Measurements from ENCODE around the gene KCNIP3.

Gene KCNIP3

GRCh38 chr2:95384854-95385569 is 87.9 kb downstream of the KCNIP3 start:
- Mint-ChIP-seq H3K27ac (no peak overlapping the region), H3K4me1 (no peaks in the 10 kb centered on the region), H3K27me3 (ENCODE audit: low read depth) (peaks cover 6% of the 10 kb centered on the region), H3K4me3 (no peak overlapping the region), H3K36me3 (ENCODE audit: low read depth) (no peaks in the 10 kb centered on the region), H3K9me3 (no peaks in the 10 kb centered on the region)
- TF ChIP-seq CTCF (IDR thresholded peaks at IDR 0.05; ENCODE audit: unreplicated experiment in 3 of 3), result no peak

GRCh38 chr2:95385570-95385984 is 88.4 kb downstream of the KCNIP3 start:
- Mint-ChIP-seq H3K27ac (no peak overlapping the region), H3K4me3 (no peak overlapping the region), H3K9me3 (no peaks in the 10 kb centered on the region), H3K4me1 (no peaks in the 10 kb centered on the region), H3K27me3 (ENCODE audit: low read depth) (peaks cover 7% of the 10 kb centered on the region), H3K36me3 (ENCODE audit: low read depth) (no peaks in the 10 kb centered on the region)
- TF ChIP-seq CTCF (IDR thresholded peaks at IDR 0.05; ENCODE audit: unreplicated experiment in 3 of 3), result no peak

- Mint-ChIP-seq H3K9me3 (no peaks in the 10 kb centered on the region), H3K27ac (peak overlapping the region in 1 of 3 experiments; percentile 43), H3K27me3 (ENCODE audit: low read depth) (peaks cover 7% of the 10 kb centered on the region), H3K4me3 (no peak overlapping the region), H3K36me3 (ENCODE audit: low read depth) (no peaks in the 10 kb centered on the region), H3K4me1 (no peaks in the 10 kb centered on the region)
- no peak for TF ChIP-seq CTCF (IDR thresholded peaks at IDR 0.05; ENCODE audit: unreplicated experiment in 3 of 3)
Measured at GRCh38 chr2:95386031-95386430, 88.9 kb downstream of the KCNIP3 start.

DNA sequence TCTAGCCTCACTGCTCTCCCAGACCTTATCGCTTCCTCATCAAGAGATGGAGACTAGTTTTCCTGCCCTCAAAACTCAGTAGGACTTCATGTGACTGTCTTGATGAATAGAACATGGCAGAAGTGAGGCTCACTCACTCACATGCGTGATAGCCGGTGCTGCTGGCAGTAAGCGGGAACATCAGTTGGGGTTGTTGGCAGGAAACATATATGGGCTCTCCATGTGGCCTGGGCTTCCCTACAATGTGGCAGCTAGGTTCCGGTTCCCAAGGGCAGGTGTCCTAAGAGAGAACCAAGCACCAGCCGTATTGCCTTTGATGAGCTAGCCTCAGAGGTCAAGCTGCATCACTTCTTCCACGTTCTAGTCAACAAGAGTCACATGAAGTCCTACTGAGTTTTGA is 90.2 kb downstream of the KCNIP3 start:
- Mint-ChIP-seq H3K9me3 (no peaks in the 10 kb centered on the region), H3K27me3 (ENCODE audit: low read depth) (peaks cover 7% of the 10 kb centered on the region), H3K36me3 (ENCODE audit: low read depth) (no peaks in the 10 kb centered on the region), H3K4me1 (no peaks in the 10 kb centered on the region), H3K4me3 (no peak overlapping the region), H3K27ac (no peak overlapping the region)
- TF ChIP-seq CTCF (IDR thresholded peaks at IDR 0.05; ENCODE audit: unreplicated experiment in 3 of 3), result no peak

DNA sequence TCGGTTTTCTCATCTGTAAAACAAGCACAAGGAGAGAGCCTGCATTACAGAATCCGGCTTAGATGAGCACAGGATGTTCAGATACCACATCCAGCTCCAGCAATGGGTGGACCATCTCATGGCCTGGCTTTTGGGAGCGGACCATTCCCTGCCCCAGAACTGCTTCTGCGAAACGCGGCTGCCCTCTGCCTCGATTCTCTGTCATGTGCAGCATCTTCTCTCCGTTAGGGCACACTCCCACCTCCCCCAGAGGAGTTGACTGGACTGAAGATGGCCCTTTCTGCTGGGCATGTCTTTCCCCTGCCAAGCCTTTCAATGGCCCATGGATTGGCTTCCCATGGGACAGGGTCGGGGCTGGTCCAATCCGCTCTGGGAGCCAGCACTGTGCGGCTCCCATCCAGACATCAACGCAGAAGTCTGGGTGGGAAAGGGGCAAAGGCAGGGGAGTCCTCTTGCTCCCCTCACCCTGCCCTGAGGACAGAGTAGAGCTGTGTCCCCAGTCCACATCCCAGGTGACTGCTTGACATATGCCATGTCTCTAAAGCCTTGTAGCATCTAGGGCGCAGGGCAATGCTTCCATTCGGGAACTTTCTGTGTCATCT is 91.0 kb downstream of the KCNIP3 start:
- no peaks in the 10 kb centered on the region for H3K36me3 Mint-ChIP-seq (ENCODE audit: low read depth)
- no peak overlapping the region for H3K4me3 Mint-ChIP-seq
- peaks cover 7% of the 10 kb centered on the region for H3K27me3 Mint-ChIP-seq (ENCODE audit: low read depth)
- no peak for TF ChIP-seq CTCF (IDR thresholded peaks at IDR 0.05; ENCODE audit: unreplicated experiment in 3 of 3)
- H3K4me1 Mint-ChIP-seq, result no peaks in the 10 kb centered on the region
- no peaks in the 10 kb centered on the region for H3K9me3 Mint-ChIP-seq
- no peak overlapping the region for H3K27ac Mint-ChIP-seq

- no peak overlapping the region for H3K4me3 Mint-ChIP-seq
- H3K9me3 Mint-ChIP-seq, result no peaks in the 10 kb centered on the region
- no peaks in the 10 kb centered on the region for H3K4me1 Mint-ChIP-seq
- H3K27ac Mint-ChIP-seq, result no peak overlapping the region
- H3K27me3 Mint-ChIP-seq (ENCODE audit: low read depth), result peaks cover 7% of the 10 kb centered on the region
- H3K36me3 Mint-ChIP-seq (ENCODE audit: low read depth), result no peaks in the 10 kb centered on the region
- no peak for TF ChIP-seq CTCF (IDR thresholded peaks at IDR 0.05; ENCODE audit: unreplicated experiment in 3 of 3)
Measured at GRCh38 chr2:95388856-95389244, 91.7 kb downstream of the KCNIP3 start.

All from nephron (organoid).